ENCODE results near the gene ZNG1E. TPM values are rescaled to one million over a fixed set of nuclear protein-coding genes. Genes with fewer than 3 reads are reported as not detected.
"Not testable (repeated sequence)": the region's sequence is repeated elsewhere in the genome, so short reads cannot be mapped to it uniquely, and the experiment has no call there.

The ZNG1E gene
- total RNA-seq (2014; rRNA removed; shearing (Covaris generic)) = 36.5 and 39.4 TPM in 2 replicates
- polyA plus RNA-seq (2015; cell fraction: cytosol; rRNA removed) = 14.4 and 22.3 TPM in 2 replicates
- polyA plus RNA-seq (2015; cell fraction: nucleus; rRNA removed) = 179 and 187 TPM in 2 replicates

DNA sequence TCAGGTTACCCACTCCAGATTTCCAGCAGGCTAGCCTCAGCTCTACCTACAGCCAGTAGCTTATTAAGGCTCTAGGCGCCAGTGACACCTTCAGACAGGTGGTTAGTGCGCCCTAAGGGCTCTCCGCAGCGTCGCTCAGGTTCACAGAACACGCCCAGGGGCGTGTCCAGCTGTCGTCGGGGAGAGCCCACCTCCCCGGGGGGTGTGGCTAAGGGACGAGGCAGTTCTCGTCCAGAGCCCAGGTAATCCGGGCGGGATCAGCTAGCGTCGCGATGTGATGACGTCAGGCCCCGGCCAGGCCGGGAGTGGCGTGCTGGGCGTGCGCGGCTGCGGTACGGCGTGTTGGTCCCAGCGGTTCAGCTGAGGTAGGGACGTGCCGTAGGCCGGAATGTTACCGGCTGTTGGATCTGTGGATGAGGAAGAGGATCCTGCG, at the start of gene ZNG1E:
Gene ZNG1E, plus strand, starts transcription at position 340 of the 433 bp plus-strand sequence. Its CDS starts 49 bp downstream, at position 389.
- in situ Hi-C loops (cut with HindIII; ENCODE audit: low pct_unique_long_range_greater_than_20kb, low sequenced_read_pairs) = not testable (repeated sequence)
- peak; percentile 5 for DNase-seq (ENCODE audit: low read depth, low spot score)

DNA sequence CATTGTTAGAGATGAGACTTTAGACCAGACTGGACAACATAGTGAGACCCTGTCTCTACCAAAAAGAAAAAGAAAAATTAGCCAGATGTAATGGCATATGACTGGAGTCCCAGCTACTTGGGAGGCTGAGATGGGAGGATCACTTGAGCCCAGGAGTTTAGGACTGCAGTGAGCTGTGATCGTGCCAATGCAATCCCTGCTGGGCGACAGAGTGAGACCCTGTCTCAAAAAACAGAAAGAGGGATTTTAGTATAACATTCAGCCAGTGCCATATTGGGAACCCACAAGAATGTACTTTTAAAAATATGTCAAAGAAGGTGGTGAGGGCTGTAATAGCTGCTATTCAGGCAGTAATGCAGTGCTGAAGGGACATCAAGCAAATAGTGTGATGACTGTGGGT, 2.1 kb upstream of the ZNG1E start:
- in situ Hi-C loops (cut with HindIII; ENCODE audit: low pct_unique_long_range_greater_than_20kb, low sequenced_read_pairs); DNase-seq (ENCODE audit: low read depth, low spot score): not testable (repeated sequence)

DNA sequence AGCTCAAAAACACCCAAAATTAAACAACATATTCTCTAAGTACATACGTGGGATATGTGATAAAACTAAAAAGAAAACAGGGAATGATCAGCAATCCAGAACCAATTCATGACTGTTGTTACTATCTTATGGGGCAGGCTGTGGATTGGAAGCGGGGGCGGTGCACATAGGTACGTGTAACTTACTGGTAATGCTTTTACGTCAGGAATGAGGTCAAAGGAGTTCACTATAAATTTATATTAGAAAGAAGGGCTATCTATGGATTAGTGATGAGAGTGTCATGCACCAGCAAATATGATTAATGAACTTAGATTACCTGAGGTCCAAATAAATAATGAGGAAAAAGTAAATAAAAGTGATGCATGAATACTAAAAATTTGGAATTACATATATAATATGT, 710 bp upstream of the ZNG1E start:
- in situ Hi-C loops (cut with HindIII; ENCODE audit: low pct_unique_long_range_greater_than_20kb, low sequenced_read_pairs); DNase-seq (ENCODE audit: low read depth, low spot score): not testable (repeated sequence)

DNA sequence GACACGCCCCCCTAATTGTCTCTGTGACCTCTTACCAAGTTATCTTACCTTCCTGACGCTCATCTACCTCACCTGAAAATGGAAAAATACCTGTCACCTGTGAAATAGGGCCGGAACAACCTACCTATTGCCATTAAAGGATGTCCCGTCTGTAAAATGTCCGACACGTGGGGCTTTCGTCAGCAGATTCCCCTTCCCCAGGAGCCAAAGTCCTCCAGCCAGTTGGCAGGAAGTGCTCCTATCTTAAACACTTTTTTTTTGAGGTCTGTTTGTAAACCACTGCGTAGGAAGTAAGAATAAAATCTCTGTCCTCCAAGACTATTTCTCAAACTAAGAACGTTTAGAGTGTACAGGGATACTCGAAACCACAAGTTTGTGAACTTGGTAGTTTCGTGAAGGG, 661 bp downstream of the ZNG1E start:
- in situ Hi-C loops (cut with HindIII; ENCODE audit: low pct_unique_long_range_greater_than_20kb, low sequenced_read_pairs); DNase-seq (ENCODE audit: low read depth, low spot score): not testable (repeated sequence)

DNA sequence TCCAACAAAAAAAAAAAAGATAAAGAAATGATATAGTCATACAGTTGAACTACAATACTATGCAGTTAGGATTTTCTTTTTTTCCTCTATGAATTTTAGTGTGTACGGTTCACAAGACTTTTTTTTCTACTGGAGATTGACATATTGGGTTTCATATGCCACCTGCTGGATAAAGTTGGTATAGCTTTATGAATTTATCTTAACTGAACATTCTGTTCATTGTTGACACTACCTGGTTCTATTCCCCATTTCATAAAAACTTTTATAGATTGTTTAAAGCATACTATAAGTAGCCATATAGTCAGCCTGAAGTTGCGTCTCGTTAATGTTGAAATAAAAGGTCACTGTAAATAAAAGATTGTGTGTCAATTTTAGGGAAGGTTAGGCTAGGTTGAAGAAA, 2.8 kb downstream of the ZNG1E start:
- DNase-seq (ENCODE audit: low read depth, low spot score); in situ Hi-C loops (cut with HindIII; ENCODE audit: low pct_unique_long_range_greater_than_20kb, low sequenced_read_pairs): not testable (repeated sequence)

DNA sequence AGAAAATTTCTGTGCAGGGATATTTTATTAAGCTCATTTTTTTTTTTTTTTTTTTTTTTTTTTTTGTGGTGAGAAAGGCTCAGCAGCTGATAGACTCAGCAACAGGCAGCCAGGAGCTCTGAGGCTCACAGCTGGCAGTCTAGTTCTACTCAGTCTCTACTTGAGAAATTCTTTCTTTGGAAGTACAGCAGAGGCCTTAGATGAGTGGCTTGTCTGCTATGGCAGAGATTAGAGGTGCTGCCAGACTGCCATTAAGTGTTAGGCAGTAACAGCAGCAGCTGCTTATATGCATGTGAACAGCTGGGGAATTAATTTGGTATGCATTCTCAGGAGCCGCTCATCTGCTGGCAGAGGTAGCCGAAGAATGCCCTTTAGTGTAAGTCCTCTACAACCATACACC, 27.8 kb downstream of the ZNG1E start:
- in situ Hi-C loops (cut with HindIII; ENCODE audit: low pct_unique_long_range_greater_than_20kb, low sequenced_read_pairs); DNase-seq (ENCODE audit: low read depth, low spot score): not testable (repeated sequence)

DNA sequence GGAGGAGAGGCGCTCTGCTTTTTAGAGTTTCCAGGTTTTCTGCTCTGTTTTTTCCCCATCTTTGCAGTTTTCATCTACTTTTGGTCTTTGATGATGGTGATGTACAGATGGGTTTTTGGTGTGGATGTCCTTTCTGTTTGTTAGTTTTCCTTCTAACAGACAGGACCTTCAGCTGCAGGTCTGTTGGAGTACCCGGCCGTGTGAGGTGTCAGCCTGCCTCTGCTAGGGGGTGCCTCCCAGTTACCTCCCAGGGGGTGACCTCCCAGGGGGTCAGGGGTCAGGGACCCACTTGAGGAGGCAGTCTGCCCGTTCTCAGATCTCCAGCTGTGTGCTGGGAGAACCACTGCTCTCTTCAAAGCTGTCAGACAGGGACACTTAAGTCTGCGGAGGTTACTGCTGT, 38.7 kb downstream of the ZNG1E start:
- in situ Hi-C loops (cut with HindIII; ENCODE audit: low pct_unique_long_range_greater_than_20kb, low sequenced_read_pairs) = not testable (repeated sequence)

DNA sequence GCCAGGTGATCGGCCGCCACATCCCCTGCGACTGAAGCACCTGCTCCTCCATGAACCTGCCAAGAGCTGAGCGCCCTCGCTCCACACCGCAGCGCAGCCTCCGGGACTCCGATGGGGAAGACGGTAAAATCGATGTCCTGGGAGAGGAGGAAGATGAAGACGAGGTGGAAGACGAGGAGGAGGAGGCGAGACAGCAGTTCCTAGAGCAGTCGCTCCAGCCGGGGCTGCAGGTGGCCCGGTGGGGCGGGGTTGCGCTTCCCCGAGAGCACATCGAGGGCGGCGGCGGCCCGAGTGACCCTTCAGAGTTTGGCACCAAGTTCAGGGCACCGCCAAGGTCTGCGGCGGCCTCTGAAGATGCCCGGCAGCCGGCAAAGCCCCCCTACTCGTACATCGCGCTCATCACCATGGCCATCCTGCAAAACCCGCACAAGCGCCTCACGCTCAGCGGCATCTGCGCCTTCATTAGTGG, 61.4 kb downstream of the ZNG1E start, which contains the start of gene FOXD4L4:
Gene FOXD4L4, plus strand, starts transcription at position 51 of the 469 bp plus-strand sequence. Its CDS starts 0 bp downstream, at position 51.
- in situ Hi-C loops (cut with HindIII; ENCODE audit: low pct_unique_long_range_greater_than_20kb, low sequenced_read_pairs); DNase-seq (ENCODE audit: low read depth, low spot score): not testable (repeated sequence)

More for the DNA sequence above, 38.7 kb downstream of the ZNG1E start:
- DNase-seq (ENCODE audit: low read depth, low spot score) = not testable (repeated sequence)

DNA sequence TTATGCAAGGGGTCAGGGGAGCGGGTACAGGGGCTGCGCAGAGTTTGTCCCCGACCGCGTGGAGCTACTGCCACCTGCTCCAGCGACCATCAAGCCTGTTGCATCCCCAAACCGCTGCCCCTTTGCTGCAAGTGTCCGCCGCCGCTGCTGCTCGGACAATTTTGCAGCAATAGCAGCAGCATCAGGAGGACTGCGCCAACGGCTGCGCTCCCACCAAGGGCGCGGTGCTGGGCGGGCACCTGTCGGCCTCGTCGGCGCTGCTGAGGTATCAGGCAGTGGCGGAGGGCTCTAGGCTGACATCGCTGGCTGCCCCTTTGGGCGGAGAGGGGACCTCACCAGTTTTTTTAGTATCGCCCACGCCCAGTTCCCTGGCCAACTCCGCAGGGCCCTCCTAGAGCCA, 62.4 kb downstream of the ZNG1E start:
- in situ Hi-C loops (cut with HindIII; ENCODE audit: low pct_unique_long_range_greater_than_20kb, low sequenced_read_pairs); DNase-seq (ENCODE audit: low read depth, low spot score): not testable (repeated sequence)

Other genes starting within 250 kb of the ZNG1E start
- 0.08 TPM in 1 of 2 replicates, not detected in the other for gene FOXD4L4, start 61.2 kb downstream of the ZNG1E start, total RNA-seq (2014; rRNA removed; shearing (Covaris generic))